Left ventricle myocardium superior (tissue), 1 donor: ENCODE data around the gene ETDB. TPM values are rescaled to one million over a fixed set of nuclear protein-coding genes. Genes with fewer than 3 reads are reported as not detected.

Source experiments
- total RNA-seq: library from RNA; stranded (reverse); fragmentation: NEBNext Ultra II Directional; extraction: Animal tissue kit (Norgen Biotek cat#: 25700); gene quantifications from one replicate; pipeline ENCODE4 v1.2.1, GENCODE V29; 2021
- donor health status: DM: no; HTN: yes; CAD: no; lungs with severe emphysema.

The ETDB gene
- total RNA-seq, 1 donor from 2014 or later: not detected

Other genes starting within 250 kb of the ETDB start
- gene MOSPD1, start 205.3 kb downstream of the ETDB start, total RNA-seq: 21.3 TPM
- 5.3 TPM for gene SMIM10, start 129.5 kb downstream of the ETDB start, total RNA-seq
- gene RTL8B, start 98.0 kb downstream of the ETDB start, total RNA-seq: 14.8 TPM
- 246 TPM for gene RTL8C, start 88.2 kb downstream of the ETDB start, total RNA-seq
- gene RTL8A, start 68.4 kb downstream of the ETDB start, total RNA-seq: 35.0 TPM
- 3.5 TPM for gene SMIM10L2B, start 21.8 kb downstream of the ETDB start, total RNA-seq
- not detected for gene CT55, start 50.9 kb upstream of the ETDB start, total RNA-seq
- not detected for gene ETDA, start 131.5 kb upstream of the ETDB start, total RNA-seq
- not detected for gene ETDC, start 189.0 kb upstream of the ETDB start, total RNA-seq
- gene ZNF75D, start 223.6 kb upstream of the ETDB start, total RNA-seq: 6.9 TPM
- gene ZNF449, start 224.3 kb upstream of the ETDB start, total RNA-seq: 5.5 TPM